ENCODE results near the gene EIF4ENIF1. TPM values are rescaled to one million over a fixed set of nuclear protein-coding genes. Genes with fewer than 3 reads are reported as not detected.
"Not testable (repeated sequence)": the region's sequence is repeated elsewhere in the genome, so short reads cannot be mapped to it uniquely, and the experiment has no call there.

The EIF4ENIF1 gene
- total RNA-seq, 4 donors from 2014 or later = 12.7 to 33.8 (median 22.5) TPM

GRCh38 chr22:31440681-31441080 lies 49.0 kb downstream of the EIF4ENIF1 start:
- Histone ChIP-seq H3K27ac (no peak overlapping the region), H3K36me3 (peaks cover 92% of the 10 kb centered on the region), H3K9me3 (no peaks in the 10 kb centered on the region), H3K4me1 (peaks cover 10% of the 10 kb centered on the region), H3K4me3 (no peak overlapping the region), H3K27me3 (no peaks in the 10 kb centered on the region)
- DNase-seq (ENCODE audit: low spot score in 2 of 2) = no peak
- TF ChIP-seq POLR2AphosphoS5 (IDR thresholded peaks at IDR 0.05) = no peak
- TF ChIP-seq POLR2A (IDR thresholded peaks at IDR 0.05) = no peak
- TF ChIP-seq CTCF (IDR thresholded peaks at IDR 0.05) = no peak
- no peak for TF ChIP-seq EP300 (IDR thresholded peaks at IDR 0.05)
- 88% methylated on average over 7 of the region's 7 CpGs for WGBS

DNA sequence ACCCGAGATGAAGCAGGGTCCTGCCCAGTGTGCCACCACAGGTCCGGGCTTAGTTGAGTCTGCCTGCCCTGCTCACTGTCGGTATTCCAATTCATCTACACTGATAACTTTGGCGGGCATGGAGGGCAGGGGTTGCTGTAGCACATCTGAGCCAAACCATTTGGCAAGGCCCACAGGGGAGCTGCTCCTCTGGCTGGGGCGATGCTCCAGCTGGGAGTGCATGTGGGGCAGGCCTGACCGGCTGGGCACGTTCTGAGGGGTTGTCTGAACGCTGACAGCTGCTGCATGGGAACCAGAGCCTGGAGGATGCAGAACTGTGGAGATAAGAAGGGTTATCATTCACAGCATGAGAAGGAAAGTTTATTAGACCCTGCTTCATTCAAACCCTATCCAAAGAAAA lies 49.8 kb downstream of the EIF4ENIF1 start:
- DNase-seq (ENCODE audit: low spot score in 2 of 2) = no peak
- TF ChIP-seq CTCF (IDR thresholded peaks at IDR 0.05) (no peak), EP300 (IDR thresholded peaks at IDR 0.05) (no peak), POLR2AphosphoS5 (IDR thresholded peaks at IDR 0.05) (no peak), POLR2A (IDR thresholded peaks at IDR 0.05) (no peak)
- no peak overlapping the region for H3K4me3 ChIP-seq
- peaks cover 92% of the 10 kb centered on the region for H3K36me3 ChIP-seq
- 51% methylated on average over 7 of the region's 8 CpGs for WGBS
- H3K9me3 ChIP-seq = no peaks in the 10 kb centered on the region
- no peak overlapping the region for H3K27ac ChIP-seq
- H3K27me3 ChIP-seq = no peaks in the 10 kb centered on the region
- H3K4me1 ChIP-seq = peaks cover 10% of the 10 kb centered on the region

DNA sequence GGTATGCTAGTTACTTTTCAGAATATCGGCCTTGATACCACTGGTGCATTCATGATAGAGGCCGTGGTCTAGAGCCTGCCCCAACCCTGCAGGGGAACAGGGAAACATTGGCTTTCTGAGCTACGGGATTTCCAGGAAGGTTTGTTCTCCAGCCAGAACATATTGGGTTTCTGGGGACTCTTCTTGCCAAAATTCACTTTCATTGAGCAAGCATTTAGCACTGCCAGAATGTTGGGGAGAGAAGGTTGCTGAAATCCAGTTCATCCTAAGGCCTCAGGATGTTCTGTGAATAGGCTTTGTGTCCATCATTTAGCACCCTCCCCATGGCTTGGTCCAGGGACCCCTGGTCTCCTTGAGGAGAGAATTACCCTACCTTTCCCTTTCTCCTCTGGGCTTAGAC lies 53.5 kb downstream of the EIF4ENIF1 start:
- no peaks in the 10 kb centered on the region for H3K27me3 ChIP-seq
- H3K9me3 ChIP-seq = no peaks in the 10 kb centered on the region
- no peak overlapping the region for H3K27ac ChIP-seq
- H3K4me3 ChIP-seq = no peak overlapping the region
- H3K36me3 ChIP-seq = peaks cover 89% of the 10 kb centered on the region
- peaks cover 10% of the 10 kb centered on the region for H3K4me1 ChIP-seq
- WGBS = 39% methylated on average over 3 of the region's 3 CpGs
- no peak for TF ChIP-seq CTCF (IDR thresholded peaks at IDR 0.05)
- DNase-seq (ENCODE audit: low spot score in 2 of 2) = no peak

GRCh38 chr22:31431950-31432349 lies 57.7 kb downstream of the EIF4ENIF1 start:
- H3K4me1 ChIP-seq = peaks cover 7% of the 10 kb centered on the region
- H3K4me3 ChIP-seq = no peak overlapping the region
- DNase-seq (ENCODE audit: low spot score in 2 of 2) = no peak
- H3K27me3 ChIP-seq = no peaks in the 10 kb centered on the region
- no peak overlapping the region for H3K27ac ChIP-seq
- peaks cover 89% of the 10 kb centered on the region for H3K36me3 ChIP-seq
- WGBS = 90% methylated on average over 5 of the region's 5 CpGs
- TF ChIP-seq EP300 (IDR thresholded peaks at IDR 0.05) = no peak
- TF ChIP-seq POLR2AphosphoS5 (IDR thresholded peaks at IDR 0.05) = no peak
- TF ChIP-seq POLR2A (IDR thresholded peaks at IDR 0.05) = no peak
- TF ChIP-seq CTCF (IDR thresholded peaks at IDR 0.05) = no peak
- H3K9me3 ChIP-seq = no peaks in the 10 kb centered on the region

DNA sequence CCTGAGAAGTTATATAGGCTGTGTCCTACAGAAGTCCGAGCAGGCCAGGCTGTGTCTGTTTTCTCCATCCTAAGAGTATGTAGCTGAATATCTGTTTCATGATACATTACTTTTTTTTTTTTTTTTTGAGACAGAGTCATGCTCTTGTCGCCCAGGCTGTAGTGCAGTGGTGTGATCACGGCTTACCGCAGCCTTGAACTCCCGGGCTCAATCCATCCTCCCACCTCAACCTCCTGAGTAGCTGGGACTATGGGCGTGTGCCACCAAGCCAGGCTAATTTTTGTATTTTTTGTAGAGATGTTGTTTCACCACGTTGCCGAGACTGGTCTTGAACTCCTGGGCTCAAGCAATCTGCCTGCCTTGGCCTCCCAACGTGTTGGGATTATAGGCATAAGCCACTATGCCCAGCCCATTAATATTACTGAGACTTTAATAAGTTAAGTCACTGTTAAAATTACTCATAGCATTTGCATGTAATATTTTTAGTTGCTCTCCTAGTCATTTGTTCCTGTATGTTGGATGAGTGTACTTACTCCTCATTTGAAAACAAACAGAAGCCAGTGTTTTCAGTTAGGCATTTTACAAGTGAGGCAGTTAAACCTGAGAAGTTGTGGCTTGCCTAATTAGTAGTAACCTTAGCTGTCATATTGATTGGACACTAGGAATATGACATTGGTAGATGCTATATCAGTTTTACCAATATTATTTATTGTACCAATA lies 64.2 kb downstream of the EIF4ENIF1 start:
- Histone ChIP-seq H3K9me3 (no peaks in the 10 kb centered on the region), H3K36me3 (peaks cover 100% of the 10 kb centered on the region), H3K27ac (no peak overlapping the region), H3K4me1 (no peaks in the 10 kb centered on the region), H3K27me3 (no peaks in the 10 kb centered on the region), H3K4me3 (no peak overlapping the region)
- no peak for DNase-seq (ENCODE audit: low spot score in 2 of 2)
- WGBS = 95% methylated on average over 9 of the region's 9 CpGs
- TF ChIP-seq EP300 (IDR thresholded peaks at IDR 0.05) = no peak
- TF ChIP-seq CTCF (IDR thresholded peaks at IDR 0.05) = no peak
- no peak for TF ChIP-seq POLR2A (IDR thresholded peaks at IDR 0.05)
- no peak for TF ChIP-seq POLR2AphosphoS5 (IDR thresholded peaks at IDR 0.05)

DNA sequence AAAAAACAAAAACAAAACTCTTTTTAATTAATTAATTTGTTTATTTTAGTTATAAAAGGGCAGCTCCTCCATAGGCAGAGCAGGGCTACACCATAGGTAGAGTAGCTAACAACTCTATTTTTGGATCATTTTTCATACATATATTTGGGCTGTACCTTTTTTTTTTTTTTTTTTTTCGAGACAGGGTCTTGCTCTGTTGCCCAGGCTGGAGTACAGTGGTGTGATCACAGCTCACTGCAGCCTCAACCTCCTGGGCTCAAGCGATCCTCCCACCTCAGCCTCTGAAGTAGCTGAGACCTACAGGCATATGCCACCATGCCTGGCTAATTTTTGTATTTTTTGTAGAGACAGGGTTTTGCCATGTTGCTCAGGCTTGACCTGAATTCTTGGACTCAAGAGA lies 87.3 kb downstream of the EIF4ENIF1 start:
- H3K9me3 ChIP-seq; H3K27ac ChIP-seq; H3K4me3 ChIP-seq; H3K27me3 ChIP-seq; DNase-seq (ENCODE audit: low spot score in 2 of 2): not testable (repeated sequence)
- WGBS = 86% methylated on average over 2 of the region's 2 CpGs
- Histone ChIP-seq H3K36me3 (peaks cover 48% of the 10 kb centered on the region), H3K4me1 (peaks cover 20% of the 10 kb centered on the region)
